Stimulated activated CD4-positive, alpha-beta T cell treated with anti-CD3 and anti-CD28 coated beads, Interleukin-2, amount 100 ng/mL, for 24 hours (primary cell): ENCODE data around the gene ONECUT2.
A peak's percentile ranks its signal among the peaks of the same experiment; 100 is the strongest.
"Not testable (repeated sequence)": the region's sequence is repeated elsewhere in the genome, so short reads cannot be mapped to it uniquely, and the experiment has no call there.

Experiments used
- DNase-seq, 2 donors: peaks; one replicate each; pipeline ENCODE4 v3.0.0-alpha.2; 2020

The ONECUT2 gene

DNA sequence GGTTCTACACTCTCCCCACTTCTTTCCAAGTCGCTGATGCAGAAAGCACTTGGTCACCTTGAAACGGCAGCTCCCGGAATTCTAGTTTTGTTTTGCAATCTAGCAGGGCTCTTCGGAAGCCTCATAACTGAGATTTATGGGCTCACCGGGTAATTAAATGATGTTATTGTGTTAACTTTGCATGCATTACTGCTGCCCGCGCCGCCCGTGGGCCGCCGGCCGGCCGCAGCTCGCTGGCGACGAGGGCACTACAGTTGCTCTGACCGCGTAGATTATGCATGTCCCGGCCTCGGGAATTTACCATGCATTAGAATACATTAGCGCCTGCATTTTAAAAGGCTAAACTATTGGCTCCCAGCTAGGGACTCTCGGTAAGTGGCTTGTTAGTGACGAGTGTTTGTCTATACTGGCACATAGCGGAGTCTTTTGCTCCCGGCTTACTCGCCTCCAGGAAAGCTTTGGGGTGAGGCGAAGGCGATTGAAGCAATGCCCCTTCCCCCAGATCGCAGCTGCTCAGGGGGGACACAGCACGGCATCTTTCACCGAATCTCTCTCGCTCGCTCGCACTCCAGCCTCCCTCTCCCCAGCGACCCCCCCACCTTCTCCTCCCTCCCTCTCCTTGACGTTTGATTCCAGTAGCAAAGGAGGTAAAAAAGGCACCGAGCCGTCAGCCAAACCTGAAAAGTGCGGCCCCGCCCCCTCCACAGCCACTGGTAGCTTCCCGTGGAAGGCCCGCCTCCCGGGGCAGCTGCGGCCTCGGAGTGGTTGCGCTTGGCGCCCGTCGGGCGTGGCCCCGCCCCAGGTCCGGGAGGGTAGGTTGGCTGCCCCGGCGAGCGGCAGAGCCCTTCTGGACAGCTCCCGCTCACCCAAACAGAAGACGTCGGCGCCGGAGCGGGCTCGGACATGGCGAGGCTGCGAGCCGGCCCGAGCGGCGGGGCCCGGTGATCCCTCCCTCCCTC lies at the start of gene ONECUT2:
TSS of gene ONECUT2 (plus strand) at position 839 of the 959 bp plus-strand sequence. CDS start 343 bp downstream, outside the sequence.
- peak; percentile 64 to 80 for DNase-seq

DNA sequence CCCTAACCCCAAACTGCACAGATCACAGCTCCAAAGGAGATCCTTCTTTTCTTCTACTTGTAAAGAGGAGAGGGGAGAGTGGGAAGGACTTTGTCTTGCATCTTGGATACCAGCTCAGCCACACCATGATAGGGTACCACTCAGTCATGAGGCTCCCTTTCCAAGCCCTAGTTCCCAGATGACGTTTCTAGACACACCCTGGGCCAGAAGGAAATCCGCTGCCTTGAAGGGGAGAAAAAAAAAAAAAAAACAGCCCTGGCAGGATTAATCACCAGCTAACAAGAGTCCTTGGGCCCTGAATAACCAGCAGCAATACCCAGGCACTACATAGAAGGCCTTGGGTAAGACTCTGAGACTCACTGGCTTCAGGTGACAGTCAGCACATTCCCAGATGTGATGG lies 45.9 kb upstream of the ONECUT2 start:
- DNase-seq, result no peak

DNA sequence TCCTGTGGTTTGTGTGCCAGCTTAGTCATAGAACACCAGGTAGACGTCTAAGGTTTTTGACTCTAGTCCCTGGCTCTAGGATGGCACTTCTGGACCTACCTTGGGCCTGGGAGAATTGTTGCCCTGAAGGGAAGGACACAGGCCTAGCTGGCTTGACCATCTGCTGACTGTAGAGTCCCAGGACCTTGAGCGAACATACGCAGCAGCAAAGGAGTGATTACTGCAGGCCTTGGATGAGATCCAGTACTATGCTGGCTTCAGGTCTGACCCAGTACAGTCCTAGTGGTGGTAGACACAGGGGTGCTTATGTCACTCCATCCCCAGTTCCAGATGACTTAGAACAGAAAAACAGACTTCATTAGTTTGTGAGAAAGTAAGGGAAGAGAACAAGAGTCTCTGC lies 45.1 kb upstream of the ONECUT2 start:
- no peak for DNase-seq

DNA sequence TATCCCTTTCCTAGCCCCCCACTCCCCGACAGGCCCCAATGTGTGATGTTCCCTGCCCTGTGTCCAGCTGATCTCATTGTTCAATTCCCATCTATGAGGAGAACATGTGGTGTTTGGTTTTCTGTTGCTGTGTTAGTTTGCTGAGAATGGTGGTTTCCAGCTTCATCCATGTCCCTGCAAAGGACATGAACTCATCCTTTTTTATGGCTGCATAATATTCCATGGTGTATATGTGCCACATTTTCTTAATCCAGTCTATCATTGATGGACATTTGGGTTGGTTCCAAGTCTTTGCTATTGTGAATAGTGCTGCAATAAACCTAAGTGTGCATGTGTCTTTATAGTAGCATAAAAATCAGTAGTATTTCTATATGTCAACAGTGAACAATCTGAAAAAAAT lies 40.4 kb upstream of the ONECUT2 start:
- DNase-seq, result not testable (repeated sequence)

DNA sequence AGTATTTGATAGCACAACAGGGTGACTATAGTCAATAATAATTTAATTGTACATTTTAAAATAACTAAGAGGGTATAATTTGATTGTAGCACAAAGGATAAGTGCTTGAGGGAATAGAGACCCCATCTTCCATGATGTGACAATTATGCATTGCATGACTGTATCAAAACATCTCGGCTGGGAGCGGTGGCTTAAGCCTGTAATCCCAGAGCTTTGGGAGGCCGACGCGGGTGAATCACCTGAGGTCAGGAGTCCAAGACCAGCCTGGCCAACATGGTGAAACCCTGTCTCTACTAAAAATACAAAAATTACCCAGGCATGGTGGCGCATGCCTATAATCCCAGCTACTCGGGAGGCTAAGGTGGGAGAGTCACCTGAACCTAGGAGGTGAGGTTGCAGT lies 38.3 kb upstream of the ONECUT2 start:
- DNase-seq, result not testable (repeated sequence)

- DNase-seq, result no peak
These were observed 37.6 kb upstream of the ONECUT2 start for GRCh38 chr18:57397440-57398132.

GRCh38 chr18:57404345-57404744 lies 30.8 kb upstream of the ONECUT2 start:
- DNase-seq, result no peak

DNA sequence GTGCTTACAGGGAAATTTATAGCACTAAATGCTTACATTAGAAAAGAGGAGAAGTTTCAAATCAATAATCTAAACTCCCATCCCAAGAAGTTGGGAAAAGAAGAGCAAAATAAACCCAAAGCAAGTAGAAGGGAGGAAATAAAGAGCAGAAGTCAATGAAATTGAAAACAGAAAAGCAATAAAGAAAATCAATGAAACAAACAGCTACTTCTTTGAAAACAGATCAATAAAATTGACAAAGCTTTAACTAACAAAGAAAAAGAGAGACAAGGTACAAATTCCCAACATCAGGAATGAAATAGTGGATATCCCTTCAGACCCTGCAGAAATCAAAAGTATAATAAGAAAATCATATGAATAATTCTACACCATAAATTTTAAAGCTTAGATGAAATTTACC lies 25.5 kb upstream of the ONECUT2 start:
- no peak for DNase-seq

DNA sequence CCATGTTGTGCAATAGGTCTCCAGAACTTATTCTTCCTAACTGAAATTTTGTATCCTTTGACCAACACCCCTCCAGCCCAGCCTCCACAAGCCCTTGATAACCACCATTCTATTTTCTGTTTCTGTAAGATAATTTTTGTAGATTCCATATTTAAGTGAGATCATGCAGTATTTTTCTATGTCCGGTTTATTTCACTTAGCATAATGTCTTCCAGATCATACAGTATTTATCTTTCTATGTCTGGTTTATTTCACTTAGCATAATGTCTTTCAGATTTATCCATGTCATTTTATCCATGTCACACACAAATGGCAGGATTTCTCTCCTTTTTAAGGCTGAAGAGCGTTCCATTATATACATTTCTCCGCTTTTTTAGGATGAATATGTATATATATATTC lies 24.4 kb upstream of the ONECUT2 start:
- DNase-seq, result no peak

GRCh38 chr18:57416542-57416941 lies 18.6 kb upstream of the ONECUT2 start:
- DNase-seq, result no peak

DNA sequence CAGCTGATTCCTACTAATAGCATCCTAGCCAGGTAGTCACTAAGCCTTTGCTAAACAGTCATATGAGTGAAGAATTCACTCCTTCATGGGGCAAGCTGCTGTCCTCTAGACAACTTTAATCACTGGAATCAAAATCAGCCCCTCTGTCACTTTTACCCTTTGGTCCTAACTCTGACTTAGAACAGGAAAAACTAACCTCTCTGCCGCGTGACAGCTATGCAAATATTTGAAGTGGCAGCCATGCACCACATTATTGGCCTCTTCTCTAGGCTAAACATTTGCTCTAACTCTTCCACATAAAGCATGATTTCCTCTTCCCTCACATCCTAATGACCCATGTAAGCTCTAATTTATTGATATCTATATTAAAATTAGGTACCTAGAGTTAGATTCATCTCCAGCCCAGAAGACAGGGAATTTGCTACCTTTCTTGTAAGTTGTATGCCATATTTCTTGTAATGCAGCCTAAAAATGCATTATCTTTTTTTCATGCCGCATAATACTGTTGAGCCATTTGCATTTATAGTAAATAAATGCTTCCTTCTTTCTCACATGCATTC lies 12.8 kb upstream of the ONECUT2 start:
- no peak for DNase-seq

- no peak for DNase-seq
These were observed 11.4 kb upstream of the ONECUT2 start for GRCh38 chr18:57423821-57424220.

DNA sequence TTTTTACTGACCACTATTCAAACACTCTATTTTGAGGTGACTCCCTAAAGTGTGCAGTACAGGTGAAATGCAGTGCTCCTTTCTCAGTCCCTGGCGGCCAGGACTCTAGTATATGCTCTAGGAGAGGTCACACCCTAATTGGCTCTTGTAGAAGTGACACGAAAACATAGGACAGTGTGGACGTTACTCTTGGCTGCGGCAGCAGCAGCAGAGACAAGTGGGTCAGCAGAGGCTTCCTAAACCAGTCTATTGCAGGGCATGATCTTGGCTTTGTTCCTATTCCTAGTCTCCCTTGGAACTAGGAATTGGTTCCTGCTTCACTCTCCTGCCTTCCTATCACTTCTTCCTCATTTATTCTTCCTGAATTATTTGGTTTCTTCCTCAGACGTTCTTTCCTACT lies 10.1 kb upstream of the ONECUT2 start:
- no peak for DNase-seq

DNA sequence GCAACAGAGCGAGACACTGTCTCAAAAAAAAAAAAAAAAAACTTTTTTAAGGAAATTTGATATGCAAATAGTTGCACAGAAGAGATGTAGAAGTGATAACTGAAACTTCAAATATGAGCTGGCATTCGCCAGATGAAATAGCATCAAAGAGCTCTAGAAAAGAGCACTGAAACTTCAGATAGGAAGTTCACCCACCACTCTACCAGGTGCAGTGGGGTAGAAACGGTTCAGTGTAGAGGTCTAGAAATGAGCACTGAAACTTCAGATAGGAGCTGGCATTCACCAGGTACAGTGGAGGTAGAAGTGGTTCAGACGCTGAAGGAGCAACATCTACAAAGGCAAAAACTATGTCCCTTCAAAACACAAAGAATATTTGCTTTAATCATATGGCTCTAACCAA lies 9.0 kb upstream of the ONECUT2 start:
- no peak for DNase-seq

- DNase-seq, result no peak
These were observed 7.6 kb upstream of the ONECUT2 start for GRCh38 chr18:57427429-57428201.

- DNase-seq, result peak in 1 of 2 donors; percentile 2
These were observed 6.7 kb upstream of the ONECUT2 start for GRCh38 chr18:57428221-57429150.

DNA sequence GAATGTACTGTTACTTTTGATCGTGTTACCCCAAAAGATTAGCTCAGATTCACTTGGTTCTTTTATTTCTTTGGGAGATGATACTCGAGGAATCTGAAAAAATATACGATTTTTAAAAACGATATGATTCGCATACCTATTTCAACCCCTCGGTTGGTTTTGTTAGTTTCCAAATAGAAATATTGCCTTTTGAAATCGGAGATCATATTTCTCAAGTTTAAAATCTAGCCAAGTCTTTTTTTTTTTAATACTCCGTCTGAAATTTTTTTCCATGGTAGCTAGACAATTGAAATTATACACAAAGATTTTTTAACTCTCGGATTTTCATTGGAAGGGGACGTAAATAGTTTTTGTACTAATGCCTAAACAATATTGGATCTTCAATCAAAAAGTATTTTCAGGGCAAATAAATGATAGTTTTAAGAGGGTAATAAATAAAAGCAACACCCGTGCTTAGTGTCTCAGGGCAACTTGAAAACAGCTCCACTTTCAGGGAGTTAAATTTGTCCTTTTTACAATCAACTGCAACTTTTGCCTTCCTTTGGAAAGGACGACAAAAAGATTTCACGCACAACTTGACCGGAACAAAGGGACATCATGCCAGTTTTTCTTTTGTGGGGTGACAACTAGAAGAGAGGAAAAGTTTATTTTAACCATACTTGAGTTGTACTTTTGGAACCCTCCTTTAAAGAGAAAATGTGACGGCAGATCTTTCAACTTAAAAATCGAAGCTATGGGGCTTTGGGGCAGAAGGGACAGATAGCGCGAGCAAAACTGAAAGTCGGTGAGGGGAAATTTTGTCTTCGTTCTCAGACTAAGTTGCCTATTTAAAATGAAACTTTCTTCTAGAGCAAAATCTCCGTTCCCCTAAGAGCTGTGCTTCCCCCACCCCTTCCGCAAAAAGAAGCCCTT lies 5.8 kb upstream of the ONECUT2 start:
- peak in 1 of 2 donors; percentile 2 for DNase-seq

DNA sequence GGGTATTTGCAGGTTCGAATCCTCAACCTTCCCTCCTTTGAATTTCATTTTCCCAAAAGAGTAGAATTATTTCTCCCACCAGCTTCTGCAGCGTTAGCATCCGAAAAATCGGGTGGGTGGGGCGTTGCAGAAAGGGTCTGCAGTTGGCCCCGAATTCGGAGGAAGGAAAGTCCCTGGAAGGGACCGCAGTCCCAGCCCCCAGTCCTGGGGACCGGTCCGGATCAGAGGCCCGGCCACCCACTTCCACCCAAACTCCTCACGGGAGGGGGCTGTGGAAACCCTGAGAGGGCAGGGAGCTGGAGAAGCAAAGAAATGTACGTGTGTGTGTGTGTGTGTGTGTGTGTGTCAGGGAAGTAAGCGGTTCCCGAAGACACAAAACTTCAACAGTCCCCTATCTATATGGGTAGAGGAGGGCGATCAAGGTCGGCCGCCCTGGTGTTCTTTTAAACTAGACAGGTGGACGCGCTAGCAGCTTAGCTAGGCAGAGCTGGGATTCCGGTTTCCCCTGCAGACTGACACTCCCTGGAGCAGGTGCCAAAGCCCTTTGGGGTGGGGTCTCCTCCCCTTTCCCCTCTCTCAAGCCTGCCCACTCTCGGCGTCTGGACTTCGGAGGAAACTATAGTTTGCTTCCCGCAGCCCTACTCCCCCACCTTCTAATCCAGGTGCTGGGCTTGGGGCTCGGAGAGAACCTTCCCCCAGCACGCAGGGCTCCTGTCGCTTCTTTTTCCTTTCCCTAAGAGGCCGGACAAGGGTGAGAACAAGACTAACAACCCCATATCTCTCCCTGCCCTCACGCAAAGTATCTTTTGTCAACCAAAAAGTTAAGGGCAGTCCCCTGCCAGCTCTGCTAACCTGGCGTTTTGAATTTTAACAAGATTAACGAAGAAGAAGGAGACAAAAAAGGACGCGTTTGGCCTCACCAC lies 4.8 kb upstream of the ONECUT2 start:
- DNase-seq, result no peak

DNA sequence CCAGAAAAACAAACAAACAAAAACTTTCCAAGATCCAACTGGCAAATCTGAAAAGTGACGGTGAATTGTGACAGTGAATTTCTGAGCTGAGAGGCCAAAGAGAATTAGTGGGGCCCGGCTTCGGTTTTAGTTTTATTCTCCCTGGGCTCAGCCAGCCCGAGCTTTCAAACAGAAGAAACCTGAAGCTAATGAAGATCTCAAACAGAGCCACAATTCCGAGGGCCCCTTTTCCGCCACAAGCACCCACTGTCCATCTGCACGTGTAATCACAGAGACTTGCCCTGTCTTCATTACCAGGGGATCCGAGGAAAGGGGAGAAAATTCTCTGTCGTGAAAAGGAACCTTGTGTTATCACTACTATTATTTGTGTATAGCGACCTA lies 4.2 kb upstream of the ONECUT2 start:
- DNase-seq, result no peak
